ENCODE data around the gene ZFYVE28.

The ZFYVE28 gene

GRCh38 chr4:2450394-2451035, 32.1 kb upstream of the ZFYVE28 start:
- H3K27ac ChIP-seq, result no peak overlapping the region
- TF ChIP-seq CTCF (IDR thresholded peaks at IDR 0.05), result no peak
- no peak overlapping the region for H3K4me3 ChIP-seq
- DNase-seq (ENCODE audit: low spot score), result no peak

- no peak overlapping the region for H3K27ac ChIP-seq
- no peak for TF ChIP-seq CTCF (IDR thresholded peaks at IDR 0.05)
- no peak for DNase-seq (ENCODE audit: low spot score)
- no peak overlapping the region for H3K4me3 ChIP-seq
These were observed 31.3 kb upstream of the ZFYVE28 start for GRCh38 chr4:2449511-2450392.

GRCh38 chr4:2449051-2449450, 30.6 kb upstream of the ZFYVE28 start:
- DNase-seq (ENCODE audit: low spot score), result no peak
- Histone ChIP-seq H3K27ac (no peak overlapping the region), H3K4me3 (no peak overlapping the region)
- TF ChIP-seq CTCF (IDR thresholded peaks at IDR 0.05), result no peak

- no peak for TF ChIP-seq CTCF (IDR thresholded peaks at IDR 0.05)
- no peak overlapping the region for H3K4me3 ChIP-seq
- no peak for DNase-seq (ENCODE audit: low spot score)
- no peak overlapping the region for H3K27ac ChIP-seq
These were observed 30.1 kb upstream of the ZFYVE28 start for GRCh38 chr4:2448589-2448988.

- DNase-seq (ENCODE audit: low spot score), result no peak
- no peak for TF ChIP-seq CTCF (IDR thresholded peaks at IDR 0.05)
- H3K4me3 ChIP-seq, result no peak overlapping the region
- no peak overlapping the region for H3K27ac ChIP-seq
These were observed 28.5 kb upstream of the ZFYVE28 start for GRCh38 chr4:2446656-2447564.

- H3K4me3 ChIP-seq, result no peak overlapping the region
- no peak for TF ChIP-seq CTCF (IDR thresholded peaks at IDR 0.05)
These were observed 27.1 kb upstream of the ZFYVE28 start for GRCh38 chr4:2445571-2445970.

More at GRCh38 chr4:2445571-2445970, 27.1 kb upstream of the ZFYVE28 start:
- no peak overlapping the region for H3K27ac ChIP-seq
- no peak for DNase-seq (ENCODE audit: low spot score)

All from coronary artery (tissue), 2 donors.